Activated T-helper 9 cell treated with anti-CD3 and anti-CD28 coated beads, Interleukin-2, amount 50 U/mL, for 16 hours (primary cell): ENCODE measurements around the gene USP37.

Experiments used
- DNase-seq: peaks from one replicate; pipeline ENCODE4 v3.0.0-alpha.2; 2020; ENCODE audit warnings: low read depth

The USP37 gene

GRCh38 chr2:218429911-218430692 lies 138.0 kb downstream of the USP37 start:
- no peak for DNase-seq

DNA sequence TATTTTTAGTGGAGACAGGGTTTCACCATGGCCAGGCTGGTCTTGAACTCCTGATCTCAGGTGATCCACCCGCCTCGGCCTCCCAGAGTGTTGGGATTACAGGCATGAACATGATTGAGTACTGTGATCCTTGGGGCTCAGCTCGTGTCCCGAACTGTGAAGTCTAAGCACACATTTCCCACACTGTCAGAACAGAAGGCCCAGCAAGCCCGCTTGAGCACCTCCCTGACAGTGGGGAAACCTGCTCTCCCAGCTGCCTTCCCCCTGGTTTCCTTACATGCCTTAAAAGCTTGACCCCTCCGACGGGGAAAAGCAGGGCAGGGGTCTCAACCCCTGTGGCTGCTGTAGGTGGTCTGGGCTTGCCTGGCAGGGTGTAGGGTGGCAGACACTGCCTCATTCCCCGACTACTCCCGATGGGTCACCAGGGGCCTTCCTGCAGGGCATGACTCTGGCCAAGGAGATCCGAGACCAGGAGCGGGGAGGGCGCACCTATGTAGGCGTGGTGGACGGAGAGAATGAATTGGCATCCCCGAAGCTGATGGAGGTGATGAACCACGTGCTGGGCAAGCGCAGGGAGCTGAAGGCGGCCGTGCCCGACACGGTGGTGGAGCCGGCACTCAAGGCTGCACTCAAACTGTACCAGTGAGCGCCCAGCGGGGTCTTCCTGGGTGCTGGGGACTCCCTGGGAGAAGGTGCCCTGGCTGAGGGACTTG lies 139.1 kb downstream of the USP37 start:
- DNase-seq: no peak

DNA sequence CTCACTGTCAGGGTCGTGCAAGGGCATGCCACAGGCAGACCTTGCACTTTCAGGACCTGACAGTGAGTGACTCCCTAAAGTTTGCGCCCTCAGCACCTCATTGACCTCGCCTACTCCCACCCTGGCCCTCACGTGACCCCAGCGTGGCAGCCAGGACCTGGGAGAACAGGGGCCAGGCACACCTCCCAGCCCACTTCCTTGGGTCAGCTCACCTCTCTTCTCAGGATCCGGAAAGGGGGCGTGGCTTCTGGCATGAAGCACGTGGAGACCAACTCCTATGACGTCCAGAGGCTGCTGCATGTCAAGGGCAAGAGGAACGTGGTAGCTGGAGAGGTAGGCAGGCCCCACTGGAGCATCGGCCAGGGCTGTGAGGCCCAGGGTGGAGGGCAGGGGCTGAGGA lies 140.4 kb downstream of the USP37 start:
- DNase-seq: no peak

GRCh38 chr2:218425531-218425930 lies 142.6 kb downstream of the USP37 start:
- DNase-seq: no peak

- no peak for DNase-seq
Observed at GRCh38 chr2:218423584-218423983, 144.6 kb downstream of the USP37 start.

DNA sequence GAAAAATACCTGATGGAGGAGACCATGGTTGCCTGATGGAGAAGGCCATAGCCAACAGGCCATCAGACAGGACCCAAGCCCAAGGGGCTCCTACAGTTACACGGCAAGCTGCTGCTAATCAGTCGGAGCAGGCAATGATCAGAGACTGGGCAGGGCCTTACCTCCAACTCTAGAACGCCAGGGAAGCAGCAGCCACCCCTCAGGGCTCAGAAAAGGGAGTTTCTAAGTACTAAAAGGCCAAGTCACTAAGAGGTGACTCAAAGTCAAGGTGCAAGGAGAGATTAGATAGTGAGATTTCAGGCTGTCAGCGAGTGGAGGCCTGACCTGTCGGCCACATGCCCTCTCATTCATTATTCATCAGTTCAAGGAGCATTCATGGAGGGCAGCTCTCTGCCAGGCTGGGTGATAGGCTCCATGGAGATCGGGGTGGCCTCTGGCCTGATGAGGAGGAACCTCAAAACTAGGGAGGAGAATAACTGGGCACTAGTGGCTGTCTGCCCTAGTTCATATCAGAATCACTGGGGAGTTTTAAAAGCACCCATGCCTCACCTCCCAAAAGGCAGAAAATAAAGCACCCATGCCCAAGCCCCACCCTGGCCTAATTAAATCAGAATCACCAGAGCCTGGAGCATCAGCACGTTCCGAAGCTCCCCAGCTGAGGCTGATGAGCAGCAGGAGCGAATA lies 145.6 kb downstream of the USP37 start:
- DNase-seq: no peak

DNA sequence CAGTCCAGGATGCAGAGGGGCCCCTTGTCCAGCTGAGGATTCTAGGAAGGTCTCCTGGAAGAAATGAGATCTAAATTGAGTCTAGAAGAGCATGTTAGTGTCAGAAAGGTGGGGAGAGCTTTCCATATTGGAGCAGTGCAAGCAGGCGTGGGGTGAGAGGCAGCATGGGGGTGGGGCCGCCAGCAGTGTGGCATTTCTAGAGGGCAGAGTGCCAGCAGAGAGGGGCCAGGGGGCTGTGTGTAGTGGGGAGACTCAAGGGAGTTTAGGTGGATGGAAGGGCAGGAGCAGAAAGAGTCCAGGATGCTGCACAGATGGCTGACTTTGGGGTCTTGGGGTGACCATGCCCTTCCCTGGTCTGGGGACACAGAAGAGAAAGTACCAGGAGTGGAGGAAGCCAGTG lies 147.1 kb downstream of the USP37 start:
- no peak for DNase-seq

- no peak for DNase-seq
Observed at GRCh38 chr2:218419630-218420216, 148.4 kb downstream of the USP37 start.

- no peak for DNase-seq
Observed at GRCh38 chr2:218418717-218419458, 149.3 kb downstream of the USP37 start, which contains the start of gene VIL1. Gene VIL1, plus strand, starts transcription at chr2:218419123. Its CDS starts 4,656 bp downstream, at chr2:218423779.

- no peak for DNase-seq
Observed at GRCh38 chr2:218418321-218418716, 149.8 kb downstream of the USP37 start.

DNA sequence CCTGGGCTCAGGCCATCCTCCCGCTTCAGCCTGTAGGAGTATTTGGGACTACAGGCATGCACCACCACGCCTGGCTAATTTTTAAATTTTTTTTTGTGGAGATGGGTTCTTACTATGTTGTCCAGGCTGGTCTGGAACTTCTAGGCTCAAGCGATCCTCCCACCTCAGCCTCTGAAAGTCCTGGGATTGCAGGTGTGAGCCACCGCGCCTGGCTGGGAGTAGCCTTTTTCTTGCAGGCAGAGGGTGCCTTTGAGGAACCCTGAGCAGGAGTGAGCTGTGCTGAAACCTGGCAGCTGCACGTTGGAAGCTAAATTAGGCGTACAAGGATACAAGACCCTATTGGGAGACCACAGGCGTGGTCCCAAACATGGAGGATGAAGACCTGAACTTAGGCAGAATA lies 160.4 kb downstream of the USP37 start:
- no peak for DNase-seq

GRCh38 chr2:218406949-218407618 lies 161.1 kb downstream of the USP37 start:
- DNase-seq: peak; percentile 46

DNA sequence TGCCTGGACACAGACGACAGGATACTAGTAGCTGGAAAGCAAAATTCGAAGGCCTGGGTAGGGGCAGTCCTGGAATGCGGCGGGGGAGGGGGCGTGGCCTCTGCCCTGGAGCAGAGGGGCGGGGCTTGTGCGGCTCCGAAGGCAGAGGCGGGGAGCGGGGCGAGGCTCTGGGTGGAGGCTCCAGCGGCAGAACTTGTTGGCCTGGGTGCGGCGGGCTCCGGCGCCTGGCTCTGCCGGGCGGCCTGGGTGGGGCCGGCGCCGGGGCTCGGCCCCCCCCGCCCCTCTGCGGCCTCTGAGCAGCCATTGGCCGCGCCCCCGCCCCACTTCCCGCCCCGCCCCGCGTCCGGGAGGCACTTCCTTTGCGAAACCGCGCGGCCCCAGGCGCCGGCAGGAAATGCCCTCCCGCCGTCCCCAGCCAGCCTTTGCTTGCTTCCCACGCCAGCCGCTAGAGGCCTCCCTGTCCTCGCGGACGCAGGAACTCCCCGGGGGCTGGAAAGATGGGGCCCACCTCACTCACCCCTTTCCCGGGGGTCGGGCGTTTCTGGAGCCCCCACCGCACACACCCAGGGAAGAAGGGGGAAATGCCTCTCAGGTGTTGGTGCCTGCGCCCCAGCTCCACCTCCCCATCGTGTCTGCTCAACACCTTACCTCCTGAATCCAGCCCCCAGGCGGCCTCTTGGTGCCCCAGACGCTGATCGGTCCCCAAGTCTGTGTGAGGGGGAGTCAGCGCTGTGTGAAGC lies 161.8 kb downstream of the USP37 start:
- DNase-seq: peak; percentile 86

- no peak for DNase-seq
Observed at GRCh38 chr2:218405746-218406208, 162.4 kb downstream of the USP37 start.

DNA sequence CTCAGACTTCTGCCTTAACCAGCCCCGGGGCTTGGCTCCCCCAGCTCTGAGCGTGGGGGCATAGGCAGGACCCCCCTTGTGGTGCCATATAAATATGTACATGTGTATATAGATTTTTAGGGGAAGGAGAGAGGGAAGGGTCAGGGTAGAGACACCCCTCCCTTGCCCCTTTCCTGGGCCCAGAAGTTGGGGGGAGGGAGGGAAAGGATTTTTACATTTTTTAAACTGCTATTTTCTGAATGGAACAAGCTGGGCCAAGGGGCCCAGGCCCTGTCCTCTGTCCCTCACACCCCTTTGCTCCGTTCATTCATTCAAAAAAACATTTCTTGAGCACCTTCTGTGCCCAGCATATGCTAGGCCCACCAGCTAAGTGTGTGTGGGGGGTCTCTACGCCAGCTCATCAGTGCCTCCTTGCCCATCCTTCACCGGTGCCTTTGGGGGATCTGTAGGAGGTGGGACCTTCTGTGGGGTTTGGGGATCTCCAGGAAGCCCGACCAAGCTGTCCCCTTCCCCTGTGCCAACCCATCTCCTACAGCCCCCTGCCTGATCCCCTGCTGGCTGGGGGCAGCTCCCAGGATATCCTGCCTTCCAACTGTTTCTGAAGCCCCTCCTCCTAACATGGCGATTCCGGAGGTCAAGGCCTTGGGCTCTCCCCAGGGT lies 162.9 kb downstream of the USP37 start:
- no peak for DNase-seq

GRCh38 chr2:218404351-218405085 lies 163.6 kb downstream of the USP37 start:
- no peak for DNase-seq

- no peak for DNase-seq
Observed at GRCh38 chr2:218403810-218404209, 164.3 kb downstream of the USP37 start.

GRCh38 chr2:218402911-218403411 lies 165.2 kb downstream of the USP37 start:
- no peak for DNase-seq

DNA sequence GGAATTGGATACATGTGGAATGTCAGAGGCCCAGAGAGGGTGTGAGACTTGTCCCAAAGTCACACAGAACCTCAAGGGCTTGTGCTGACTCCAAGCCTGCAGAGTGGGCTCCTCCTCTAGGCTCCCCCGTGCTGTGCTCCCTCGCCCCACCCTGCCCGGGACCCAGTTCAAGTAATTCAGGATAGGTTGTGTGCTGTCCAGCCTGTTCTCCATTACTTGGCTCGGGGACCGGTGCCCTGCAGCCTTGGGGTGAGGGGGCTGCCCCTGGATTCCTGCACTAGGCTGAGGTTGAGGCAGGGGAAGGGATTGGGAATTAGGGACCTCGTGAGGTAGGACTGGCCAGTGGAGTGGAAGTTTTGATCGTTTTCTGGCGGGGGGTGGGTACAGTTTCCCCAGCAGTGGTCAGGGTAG lies 165.7 kb downstream of the USP37 start:
- DNase-seq: no peak
